ENCODE data around the gene FURIN. TPM values are rescaled to one million over a fixed set of nuclear protein-coding genes. Genes with fewer than 3 reads are reported as not detected.

Gene FURIN
- polyA plus RNA-seq, 3 donors, result 6.5 to 47.3 (median 14.3) TPM

- no peak for TF ChIP-seq CTCF (IDR thresholded peaks at IDR 0.05)
- no peak overlapping the region for H3K4me2 ChIP-seq (replicated peaks; ENCODE audit: extremely low read depth, low read length, poor library complexity, severe bottlenecking)
- Mint-ChIP-seq H3K27me3 (ENCODE audit: low read depth in 3 of 3) (no peaks in the 10 kb centered on the region), H3K27ac (peak overlapping the region in 1 of 7 donors; percentile 69), H3K4me1 (peaks cover 28% of the 10 kb centered on the region), H3K9me3 (no peaks in the 10 kb centered on the region), H3K4me3 (no peak overlapping the region), H3K36me3 (peaks cover 55 to 66% of the 10 kb centered on the region in 2 donors)
- no peak for DNase-seq
- no peak overlapping the region for H3K9ac ChIP-seq (ENCODE audit: insufficient read depth, low read length, poor library complexity, severe bottlenecking)
- no peak overlapping the region for H3K4me3 ChIP-seq (replicated peaks in 1 of 3; ENCODE audit: low read depth in 2 of 3, low read length in 3 of 3)
- no peak overlapping the region for H2AFZ ChIP-seq (ENCODE audit: insufficient read depth, low read depth, low read length, poor library complexity, severe bottlenecking)
- peak overlapping the region in 1 of 2 donors; percentile 2 for H3K27ac ChIP-seq (ENCODE audit: low read depth in 1 of 2, low read length in 2 of 2)
- H3K27me3 ChIP-seq (ENCODE audit: control insufficient read depth in 2 of 2, insufficient read depth in 2 of 2, low read length in 2 of 2), result no peaks in the 10 kb centered on the region
- H3K79me2 ChIP-seq (ENCODE audit: insufficient read depth, low read length), result peaks cover 63% of the 10 kb centered on the region
- WGBS (ENCODE audit: insufficient coverage), result 92% methylated on average over 32 of the region's 35 CpGs
- H3K36me3 ChIP-seq (replicated peaks in 1 of 2; ENCODE audit: control insufficient read depth in 1 of 2, insufficient read depth in 2 of 2, low read length in 2 of 2), result peaks cover 64 to 69% of the 10 kb centered on the region in 2 donors
- peaks cover 72% of the 10 kb centered on the region for H4K20me1 ChIP-seq (ENCODE audit: insufficient read depth, low read length)
- no peaks in the 10 kb centered on the region for H3K9me3 ChIP-seq (replicated peaks in 1 of 2; ENCODE audit: control insufficient read depth in 1 of 2, insufficient read depth in 1 of 2, low read length in 2 of 2)
- H3K4me1 ChIP-seq (ENCODE audit: control insufficient read depth in 1 of 2, insufficient read depth in 2 of 2, low read length in 2 of 2), result peaks cover 19 to 39% of the 10 kb centered on the region in 2 donors
- intact Hi-C loops (cut with micrococcal nuclease), result loop anchor here in 1 of 2 donors (10.0 kb wide), 1 partner anchor 167 kb away; the partner anchor contains the start of gene BLM
These were observed 13.0 kb downstream of the FURIN start for GRCh38 chr15:90881181-90881977.

- Histone ChIP-seq H3K79me2 (ENCODE audit: insufficient read depth, low read length) (peaks cover 63% of the 10 kb centered on the region), H3K27ac (ENCODE audit: low read depth in 1 of 2, low read length in 2 of 2) (peak overlapping the region in 1 of 2 donors; percentile 88), H3K4me2 (replicated peaks; ENCODE audit: extremely low read depth, low read length, poor library complexity, severe bottlenecking) (no peak overlapping the region), H2AFZ (ENCODE audit: insufficient read depth, low read depth, low read length, poor library complexity, severe bottlenecking) (no peak overlapping the region), H3K9me3 (replicated peaks in 1 of 2; ENCODE audit: control insufficient read depth in 1 of 2, insufficient read depth in 1 of 2, low read length in 2 of 2) (no peaks in the 10 kb centered on the region), H3K9ac (ENCODE audit: insufficient read depth, low read length, poor library complexity, severe bottlenecking) (no peak overlapping the region), H4K20me1 (ENCODE audit: insufficient read depth, low read length) (peaks cover 72% of the 10 kb centered on the region), H3K36me3 (replicated peaks in 1 of 2; ENCODE audit: control insufficient read depth in 1 of 2, insufficient read depth in 2 of 2, low read length in 2 of 2) (peaks cover 62 to 69% of the 10 kb centered on the region in 2 donors), H3K4me3 (replicated peaks in 1 of 3; ENCODE audit: low read depth in 2 of 3, low read length in 3 of 3) (no peak overlapping the region), H3K4me1 (ENCODE audit: control insufficient read depth in 1 of 2, insufficient read depth in 2 of 2, low read length in 2 of 2) (peaks cover 27 to 46% of the 10 kb centered on the region in 2 donors), H3K27me3 (ENCODE audit: control insufficient read depth in 2 of 2, insufficient read depth in 2 of 2, low read length in 2 of 2) (no peaks in the 10 kb centered on the region)
- 100% methylated on average over 3 of the region's 19 CpGs for WGBS (ENCODE audit: insufficient coverage)
- intact Hi-C loops (cut with micrococcal nuclease), result loop anchor here in 1 of 2 donors (10.0 kb wide), 1 partner anchor 167 kb away; the partner anchor contains the start of gene BLM
- peak overlapping the region in 5 of 7 donors; percentile 37 to 87 (median 80) for H3K27ac Mint-ChIP-seq
- no peaks in the 10 kb centered on the region for H3K27me3 Mint-ChIP-seq (ENCODE audit: low read depth in 3 of 3)
- peaks cover 51 to 66% of the 10 kb centered on the region in 2 donors for H3K36me3 Mint-ChIP-seq
- TF ChIP-seq CTCF (IDR thresholded peaks at IDR 0.05), result no peak
- no peaks in the 10 kb centered on the region for H3K9me3 Mint-ChIP-seq
- H3K4me3 Mint-ChIP-seq, result no peak overlapping the region
- no peak for DNase-seq
- peaks cover 32% of the 10 kb centered on the region for H3K4me1 Mint-ChIP-seq
These were observed 13.8 kb downstream of the FURIN start for GRCh38 chr15:90881978-90882721.
